HCT116 (cell line): ENCODE data around the gene FMC1. TPM values are rescaled to one million over a fixed set of nuclear protein-coding genes. Genes with fewer than 3 reads are reported as not detected.
A peak's percentile ranks its signal among the peaks of the same experiment; 100 is the strongest.

Experiments
- ATAC-seq: fragments of 200-7000 bp; cut with Tn5 transposase; 2 replicates; pipeline ENCODE4 v1.9.1; 2020; ENCODE audit warnings: mild to moderate bottlenecking, moderate library complexity
- BruUV-seq: library from RNA; stranded (reverse); fragments of 400-500 nt; replicated peaks from 2 replicates; lab custom pipeline; 2021; lab: Mats Ljungman, UMichigan
- CTCF ChIA-PET: fragments of 300-600 bp; sonication (Branson Sonifier 250); formaldehyde crosslinking; loops from one replicate; lab custom pipeline; 2021; ENCODE audit warnings: antibody characterized with exemption; lab: Charles Lee
- POLR2A ChIA-PET: fragments of 300-600, 350-600 bp; sonication (Branson Sonifier 250); formaldehyde crosslinking; loops from one replicate; lab custom pipeline; 2021; ENCODE audit warnings: antibody characterized with exemption; lab: Charles Lee
- RAD21 ChIA-PET, 2 experiments: fragments of 300-600 bp; sonication (Branson Sonifier 250); formaldehyde crosslinking; loops; one replicate each; lab custom pipeline; 2023; ENCODE audit warnings: low total read pairs in 2 of 2; ENCODE audit not compliant: uncharacterized antibody in 2 of 2, unreplicated experiment in 2 of 2, low non-redundant PET in 1 of 2; lab: Charles Lee
- DNase-seq: peaks from one replicate; pipeline ENCODE4 v3.0.0-alpha.2; 2010; ENCODE audit warnings: low read depth, low spot score
- H2AFZ ChIP-seq: fragments of 200-600 bp; shearing (Covaris generic), sonication (generic); 2 replicates; pipeline ENCODE4 v1.6.1; 2017; ENCODE audit warnings: low read depth, mixed run types, mixed read lengths, antibody characterized with exemption, low read length; ENCODE audit not compliant: poor library complexity, severe bottlenecking
- H3K27ac ChIP-seq: 2 replicates; pipeline ENCODE4 v1.5.1; 2012; ENCODE audit warnings: low read depth, low read length
- H3K27me3 ChIP-seq: fragments of 200-600 bp; sonication (generic); 2 replicates; pipeline ENCODE4 v1.6.1; 2016; ENCODE audit warnings: mixed run types, low read length, mixed read lengths; ENCODE audit not compliant: insufficient read depth
- H3K36me3 ChIP-seq, 2 experiments: fragments of 200-500 bp in 1 of 2; fragments of 200-600 bp in 1 of 2; sonication (Bioruptor generic) in 1 of 2; sonication (generic) in 1 of 2; 2 replicates each; pipeline versions ENCODE4 v1.5.1 to v1.6.1; 2014 to 2016; ENCODE audit warnings: low read length in 2 of 2, inconsistent platforms in 1 of 2, mixed read lengths in 1 of 2, mixed run types in 1 of 2; ENCODE audit not compliant: insufficient read depth in 2 of 2, control insufficient read depth in 1 of 2
- H3K4me1 ChIP-seq, 2 experiments: fragments of 200-600 bp in 1 of 2; sonication (generic) in 1 of 2; 2 replicates each; pipeline versions ENCODE4 v1.5.1 to v1.6.1; 2012 to 2017; ENCODE audit warnings: low read length in 2 of 2, inconsistent platforms in 1 of 2, mild to moderate bottlenecking in 1 of 2, mixed read lengths in 1 of 2, mixed run types in 1 of 2, moderate library complexity in 1 of 2; ENCODE audit not compliant: insufficient read depth in 2 of 2, control insufficient read depth in 1 of 2
- H3K4me2 ChIP-seq: fragments of 200-600 bp; sonication (generic); 2 replicates; pipeline ENCODE4 v1.6.1; 2017; ENCODE audit warnings: mixed run types, low read length, mixed read lengths
- H3K4me3 ChIP-seq, 2 experiments: fragments of 200-600 bp in 1 of 2; sonication (generic) in 1 of 2; replicated peaks in 1 of 2; 2 replicates each; pipeline ENCODE4 v1.5.1; 2011 to 2016; ENCODE audit warnings: low read length in 2 of 2, control low read depth in 1 of 2, low read depth in 1 of 2, mild to moderate bottlenecking in 1 of 2, mixed read lengths in 1 of 2, mixed run types in 1 of 2
- H3K79me2 ChIP-seq: fragments of 200-600 bp; sonication (generic); 2 replicates; pipeline ENCODE4 v1.6.1; 2017; ENCODE audit warnings: mild to moderate bottlenecking, mixed run types, low read length, moderate library complexity, mixed read lengths; ENCODE audit not compliant: insufficient read depth
- H3K9ac ChIP-seq: fragments of 200-600 bp; sonication (generic); 2 replicates; pipeline ENCODE4 v1.6.1; 2016; ENCODE audit warnings: low read length, mixed read lengths
- H3K9me2 ChIP-seq: fragments of 200-600 bp; sonication (generic), shearing (Covaris generic); 2 replicates; pipeline ENCODE4 v1.6.1; 2017; ENCODE audit warnings: mixed run types, mild to moderate bottlenecking, moderate library complexity; ENCODE audit not compliant: insufficient read depth
- H3K9me3 ChIP-seq, 2 experiments: fragments of 200-500 bp in 1 of 2; fragments of 200-600 bp in 1 of 2; sonication (Bioruptor generic) in 1 of 2; sonication (generic) in 1 of 2; 2 replicates each; pipeline ENCODE4 v1.6.1; 2014 to 2017; ENCODE audit warnings: low read length in 2 of 2, mixed read lengths in 2 of 2, inconsistent platforms in 1 of 2, low read depth in 1 of 2, mild to moderate bottlenecking in 1 of 2, mixed run types in 1 of 2, moderate library complexity in 1 of 2; ENCODE audit not compliant: control insufficient read depth in 1 of 2, insufficient read depth in 1 of 2
- H4K20me1 ChIP-seq: fragments of 200-600 bp; sonication (generic), shearing (Covaris generic); 2 replicates; pipeline ENCODE4 v1.6.1; 2017; ENCODE audit warnings: mixed run types, mild to moderate bottlenecking, moderate library complexity; ENCODE audit not compliant: insufficient read depth
- CBX3 ChIP-seq: IDR thresholded peaks from 2 replicates; pipeline ENCODE4 v1.6.1; 2012; ENCODE audit warnings: low read depth
- CEBPB ChIP-seq: IDR thresholded peaks from 2 replicates; pipeline ENCODE4 v1.6.1; 2012; ENCODE audit warnings: low read depth
- EGR1 ChIP-seq: IDR thresholded peaks from 2 replicates; pipeline ENCODE4 v1.6.1; 2012; ENCODE audit warnings: low read depth
- EZH2 ChIP-seq: fragments of 200-600 bp; sonication (generic); IDR thresholded peaks from 2 replicates; pipeline ENCODE4 v1.6.1; 2017; ENCODE audit warnings: antibody characterized with exemption, mixed run types
- EZH2phosphoT487 ChIP-seq: fragments of 200-600 bp; IDR thresholded peaks from 2 replicates; pipeline ENCODE4 v1.6.1; 2018; ENCODE audit warnings: antibody characterized with exemption, borderline replicate concordance
- JUND ChIP-seq: IDR thresholded peaks from 2 replicates; pipeline ENCODE4 v1.6.1; 2012
- POLR2A ChIP-seq: IDR thresholded peaks from 2 replicates; pipeline ENCODE4 v1.7.0; 2011; ENCODE audit warnings: borderline replicate concordance; ENCODE audit not compliant: insufficient read depth, insufficient read length; ENCODE audit errors: extremely low read depth
- POLR2AphosphoS5 ChIP-seq: IDR thresholded peaks from 2 replicates; pipeline ENCODE4 v1.6.1; 2011; ENCODE audit warnings: mild to moderate bottlenecking, low read depth, low read length, moderate library complexity
- RAD21 ChIP-seq: IDR thresholded peaks from 2 replicates; pipeline ENCODE4 v1.6.1; 2012; ENCODE audit warnings: low read depth, mild to moderate bottlenecking
- SIN3A ChIP-seq: IDR thresholded peaks from 2 replicates; pipeline ENCODE4 v1.6.1; 2012; ENCODE audit warnings: low read depth
- SP1 ChIP-seq: IDR thresholded peaks from 2 replicates; pipeline ENCODE4 v1.6.1; 2012; ENCODE audit warnings: low read depth
- SRF ChIP-seq: IDR thresholded peaks from 2 replicates; pipeline ENCODE4 v1.6.1; 2012; ENCODE audit warnings: low read depth
- YY1 ChIP-seq: IDR thresholded peaks from 2 replicates; pipeline ENCODE4 v1.6.1; 2011; ENCODE audit warnings: low read length, low read depth, moderate library complexity, mild to moderate bottlenecking; ENCODE audit not compliant: insufficient replicate concordance; ENCODE audit errors: extremely low read depth
- ZBTB33 ChIP-seq: IDR thresholded peaks from 2 replicates; pipeline ENCODE4 v1.6.1; 2011; ENCODE audit warnings: mild to moderate bottlenecking, low read length, moderate library complexity; ENCODE audit not compliant: insufficient replicate concordance; ENCODE audit errors: extremely low read depth
- ZFX ChIP-seq: fragments of 450-650 bp; IDR thresholded peaks from 2 replicates; pipeline ENCODE4 v1.6.1; 2017
- intact Hi-C: fragments of 100-400 bp; cut with micrococcal nuclease; formaldehyde crosslinking; loops from 2 replicates; pipeline ENCODE4 v1.10.0; 2022
- total RNA-seq: library from RNA; stranded (reverse); gene quantifications from one replicate; pipeline ENCODE4 v1.2.1, GENCODE V29; 2021; ENCODE audit not compliant: unreplicated experiment
- TF ChIP-seq, protein P1 (sequence below): IDR thresholded peaks from 2 replicates; pipeline ENCODE4 v1.6.1; 2012
- TF ChIP-seq, protein P2 (sequence below): IDR thresholded peaks from 2 replicates; pipeline ENCODE4 v1.6.1; 2012

The FMC1 gene
- total RNA-seq, 1 experiment from 2014 or later: 19.4 TPM

DNA sequence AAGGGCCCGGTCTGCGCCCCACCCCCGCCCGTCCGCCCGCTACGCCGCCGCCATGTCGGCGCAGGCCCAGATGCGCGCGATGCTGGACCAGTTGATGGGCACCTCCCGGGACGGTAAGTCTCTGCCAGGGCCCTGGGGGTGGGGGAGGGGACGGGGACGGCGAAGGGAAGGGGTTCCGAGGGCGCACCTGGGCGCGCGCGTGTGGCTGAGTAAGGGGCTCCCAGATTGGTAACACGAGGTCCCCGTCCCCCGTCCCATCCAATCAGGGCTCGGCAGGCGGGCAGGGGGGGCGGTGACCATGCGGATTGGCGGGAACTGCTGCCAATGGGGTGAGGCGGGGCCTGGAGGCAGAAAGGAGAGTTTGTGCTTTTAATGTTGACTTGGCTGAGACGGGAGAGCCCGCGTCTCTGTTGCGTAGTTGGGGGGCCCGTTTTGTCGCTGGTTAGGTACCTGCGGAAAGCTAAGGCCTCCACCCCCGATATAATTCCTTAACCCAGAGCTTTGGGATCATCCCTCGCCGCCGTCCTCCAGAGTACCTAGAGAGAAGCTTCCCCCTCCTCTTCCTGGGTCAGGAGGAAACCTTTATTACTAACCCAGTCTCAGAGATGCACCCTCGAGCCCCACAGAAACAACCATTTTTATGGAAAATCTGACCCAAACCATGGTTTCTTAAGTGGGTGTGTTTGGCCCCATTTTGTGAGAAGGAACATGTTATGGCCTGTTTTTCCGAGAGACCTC, 19.2 kb downstream of the FMC1 start:
- Histone ChIP-seq H3K4me1 (peaks cover 16 to 22% of the 10 kb centered on the region in 2 experiments; a peak in 3 of 4 replicates), H4K20me1 (peaks cover 19% of the 10 kb centered on the region; the same call in 1 of the 2 replicates), H3K4me3 (peak overlapping the region; percentile 67 to 91)
- peak; percentile 82 for TF ChIP-seq YY1
- TF ChIP-seq ZFX: peak; percentile 26
- no peak for TF ChIP-seq CEBPB
- peak; percentile 77 for TF ChIP-seq POLR2AphosphoS5
- TF ChIP-seq, protein P1, sequence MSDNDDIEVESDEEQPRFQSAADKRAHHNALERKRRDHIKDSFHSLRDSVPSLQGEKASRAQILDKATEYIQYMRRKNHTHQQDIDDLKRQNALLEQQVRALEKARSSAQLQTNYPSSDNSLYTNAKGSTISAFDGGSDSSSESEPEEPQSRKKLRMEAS: no peak
- peak; percentile 35 for TF ChIP-seq POLR2A
- TF ChIP-seq, all 23 proteins: peak for 4
- Histone ChIP-seq H2AFZ (no peak overlapping the region), H3K36me3 (peaks cover 7 to 11% of the 10 kb centered on the region in 2 experiments; a peak in 3 of 4 replicates), H3K79me2 (peaks cover 70% of the 10 kb centered on the region), H3K27me3 (no peaks in the 10 kb centered on the region), H3K4me2 (peak overlapping the region; percentile 76), H3K9me3 (no peaks in the 10 kb centered on the region), H3K9ac (peak overlapping the region; percentile 99), H3K9me2 (no peaks in the 10 kb centered on the region), H3K27ac (peak overlapping the region; percentile 98)
- peak; percentile 77 for ATAC-seq
- POLR2A ChIA-PET: interaction anchor here (0.7 to 1.6 kb wide), 4 partner anchors 13 to 127 kb away, joined by 3 to 5 read pairs (median 4); no protein-coding TSS in a partner anchor
- TSS peak; percentile 39 for BruUV-seq
- DNase-seq: peak; percentile 87
- CTCF ChIA-PET: interaction anchor here (1.9 kb wide), 1 partner anchor 21 kb away, joined by 5 read pairs; no protein-coding TSS in a partner anchor
- RAD21 ChIA-PET: no interaction called here
- intact Hi-C loops: no loop called here

GRCh38 chr7:139360948-139361307, 19.8 kb downstream of the FMC1 start:
- H3K79me2 ChIP-seq: peaks cover 75% of the 10 kb centered on the region
- TF ChIP-seq EZH2: no peak
- TF ChIP-seq JUND: no peak
- no peak for TF ChIP-seq EZH2phosphoT487
- TF ChIP-seq, protein P2, sequence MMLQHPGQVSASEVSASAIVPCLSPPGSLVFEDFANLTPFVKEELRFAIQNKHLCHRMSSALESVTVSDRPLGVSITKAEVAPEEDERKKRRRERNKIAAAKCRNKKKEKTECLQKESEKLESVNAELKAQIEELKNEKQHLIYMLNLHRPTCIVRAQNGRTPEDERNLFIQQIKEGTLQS: no peak
- TF ChIP-seq SIN3A: no peak
- no peak for TF ChIP-seq ZBTB33
- no peak for TF ChIP-seq EGR1
- TF ChIP-seq SRF: no peak
- no peak for TF ChIP-seq YY1
- no peak for TF ChIP-seq SP1
- TF ChIP-seq ZFX: no peak
- TF ChIP-seq RAD21: no peak
- TF ChIP-seq CBX3: no peak
- peaks cover 8 to 11% of the 10 kb centered on the region in 2 experiments; a peak in 3 of 4 replicates for H3K36me3 ChIP-seq
- ATAC-seq (no peak), DNase-seq (no peak)
- ChIA-PET POLR2A (no interaction called here), CTCF (interaction anchor here (1.9 kb wide), 1 partner anchor 21 kb away, joined by 5 read pairs; no protein-coding TSS in a partner anchor), RAD21 (no interaction called here)
- BruUV-seq: no TSS peak
- peaks cover 16 to 22% of the 10 kb centered on the region in 2 experiments; a peak in 3 of 4 replicates for H3K4me1 ChIP-seq
- no peaks in the 10 kb centered on the region for H3K9me3 ChIP-seq
- peak overlapping the region; percentile 99 for H3K9ac ChIP-seq
- H3K4me3 ChIP-seq: peak overlapping the region; percentile 67 to 91
- peak overlapping the region; percentile 98 for H3K27ac ChIP-seq
- intact Hi-C loops: no loop called here
- no peaks in the 10 kb centered on the region for H3K9me2 ChIP-seq
- peak overlapping the region; percentile 76 for H3K4me2 ChIP-seq
- H2AFZ ChIP-seq: no peak overlapping the region
- no peaks in the 10 kb centered on the region for H3K27me3 ChIP-seq
- H4K20me1 ChIP-seq: peaks cover 19% of the 10 kb centered on the region; the same call in 1 of the 2 replicates
